ENCODE results near the gene GPR15LG.

GRCh38 chr10:84201682-84202081 is 28.1 kb downstream of the GPR15LG start:
- TF ChIP-seq POLR2A (IDR thresholded peaks at IDR 0.05; ENCODE audit: low read depth, low read length) (no peak), TAF1 (IDR thresholded peaks at IDR 0.05; ENCODE audit: borderline replicate concordance, low read depth, low read length) (no peak)

Measured in GM12892 (cell line).